Glomerular visceral epithelial cell (primary cell): ENCODE results near the gene KCNK18.
A peak's percentile ranks its signal among the peaks of the same experiment; 100 is the strongest.

Experiments used
- DNase-seq: peaks from one replicate; pipeline ENCODE4 v3.0.0-alpha.2; 2016; ENCODE audit errors: extremely low spot score

The KCNK18 gene

GRCh38 chr10:117197189-117197588 lies at the start of gene KCNK18:
TSS of gene KCNK18 (plus strand) at chr10:117197489. CDS start at chr10:117197489, 0 bp downstream.
- DNase-seq, result no peak

GRCh38 chr10:117148284-117148683 lies 49.0 kb upstream of the KCNK18 start:
- no peak for DNase-seq

- DNase-seq, result no peak
These were observed 44.6 kb upstream of the KCNK18 start for GRCh38 chr10:117152668-117153067.

GRCh38 chr10:117158297-117158696 lies 39.0 kb upstream of the KCNK18 start:
- DNase-seq, result no peak

GRCh38 chr10:117159390-117159789 lies 37.9 kb upstream of the KCNK18 start:
- DNase-seq, result no peak

GRCh38 chr10:117160567-117160966 lies 36.7 kb upstream of the KCNK18 start:
- DNase-seq, result no peak

GRCh38 chr10:117161386-117162033 lies 35.8 kb upstream of the KCNK18 start:
- no peak for DNase-seq

- DNase-seq, result no peak
These were observed 34.9 kb upstream of the KCNK18 start for GRCh38 chr10:117162093-117163060.

GRCh38 chr10:117163061-117163953 lies 34.0 kb upstream of the KCNK18 start:
- DNase-seq, result no peak

GRCh38 chr10:117163954-117164548 lies 33.2 kb upstream of the KCNK18 start:
- DNase-seq, result no peak

GRCh38 chr10:117164592-117165537 lies 32.4 kb upstream of the KCNK18 start:
- no peak for DNase-seq

- DNase-seq, result peak; percentile 52
These were observed 31.5 kb upstream of the KCNK18 start for GRCh38 chr10:117165538-117166417.

GRCh38 chr10:117166418-117167345 lies 30.6 kb upstream of the KCNK18 start:
- no peak for DNase-seq

GRCh38 chr10:117167346-117167788 lies 29.9 kb upstream of the KCNK18 start:
- no peak for DNase-seq

GRCh38 chr10:117167789-117168674 lies 29.3 kb upstream of the KCNK18 start:
- DNase-seq, result peak; percentile 45

GRCh38 chr10:117168729-117169128 lies 28.6 kb upstream of the KCNK18 start:
- no peak for DNase-seq

- DNase-seq, result no peak
These were observed 27.8 kb upstream of the KCNK18 start for GRCh38 chr10:117169480-117169879.
